ENCODE results near the gene LINGO3.
"Not testable (repeated sequence)": the region's sequence is repeated elsewhere in the genome, so short reads cannot be mapped to it uniquely, and the experiment has no call there.

The LINGO3 gene

GRCh38 chr19:2302319-2303210 lies 5.4 kb downstream of the LINGO3 start:
- no peak for DNase-seq

DNA sequence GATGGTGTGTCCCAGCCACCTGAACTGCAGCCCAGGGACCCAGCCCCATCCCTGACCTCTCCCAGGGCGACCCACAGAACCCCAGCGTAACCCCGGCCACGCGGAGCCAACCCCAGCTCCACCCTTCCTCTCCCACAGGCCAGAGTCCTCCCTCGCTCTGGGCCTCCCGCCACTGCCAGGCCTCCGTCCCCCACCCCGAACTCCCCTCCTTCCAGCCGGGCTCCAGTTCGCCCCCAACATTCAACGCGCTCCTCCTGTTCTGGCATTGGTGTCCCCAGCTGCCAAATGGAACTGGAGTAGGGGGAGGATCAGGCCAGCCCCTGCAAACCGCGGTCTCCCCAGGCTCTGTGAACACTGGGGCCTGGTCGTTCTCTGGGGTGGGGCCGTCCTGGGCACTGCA lies 7.4 kb downstream of the LINGO3 start:
- DNase-seq, result no peak

GRCh38 chr19:2296141-2296540 lies 11.8 kb downstream of the LINGO3 start:
- no peak for DNase-seq

- DNase-seq, result no peak
Measured at GRCh38 chr19:2294687-2295335, 13.1 kb downstream of the LINGO3 start.

- DNase-seq, result no peak
Measured at GRCh38 chr19:2291185-2291751, 16.7 kb downstream of the LINGO3 start.

DNA sequence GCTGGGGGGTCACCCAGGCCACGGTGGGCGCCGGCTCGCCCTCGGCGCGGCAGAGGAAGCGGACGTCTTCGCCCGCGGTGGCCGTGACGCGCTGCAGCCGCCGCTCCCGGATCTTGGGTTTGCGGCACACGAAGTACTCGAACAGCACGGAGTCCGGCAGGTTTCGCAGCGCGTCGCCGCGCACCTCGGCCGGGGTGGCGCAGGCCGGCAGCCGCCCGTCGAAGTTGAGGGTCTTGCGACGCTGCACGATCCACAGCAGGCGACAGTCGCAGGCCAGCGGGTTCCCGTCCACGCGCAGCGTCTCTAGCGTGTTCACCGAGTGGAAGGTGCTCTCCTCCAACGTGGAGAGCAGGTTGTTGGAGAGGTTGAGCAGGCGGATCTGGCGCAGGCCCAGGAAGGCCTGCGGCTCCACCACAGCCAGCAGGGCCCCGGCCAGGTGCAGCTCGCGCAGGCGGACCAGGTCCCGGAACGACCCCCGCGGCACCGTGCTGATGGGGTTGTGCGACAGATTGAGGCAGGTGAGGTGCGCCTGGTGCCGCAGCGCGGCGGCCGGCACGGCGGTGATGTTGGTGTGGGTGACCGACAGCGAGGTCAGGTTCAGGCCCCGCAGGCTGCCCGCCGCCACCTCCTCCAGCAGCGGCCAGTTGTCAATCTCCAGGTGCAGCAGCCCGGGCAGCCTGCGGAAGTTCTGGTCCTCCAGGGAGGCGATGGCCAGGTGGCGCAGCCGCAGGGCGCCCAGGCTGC lies 17.3 kb downstream of the LINGO3 start:
- no peak for DNase-seq

GRCh38 chr19:2289714-2290435 lies 18.1 kb downstream of the LINGO3 start:
- DNase-seq, result peak; percentile 66

GRCh38 chr19:2288818-2289713 lies 18.9 kb downstream of the LINGO3 start:
- DNase-seq, result no peak

- no peak for DNase-seq
Measured at GRCh38 chr19:2288338-2288817, 19.6 kb downstream of the LINGO3 start.

DNA sequence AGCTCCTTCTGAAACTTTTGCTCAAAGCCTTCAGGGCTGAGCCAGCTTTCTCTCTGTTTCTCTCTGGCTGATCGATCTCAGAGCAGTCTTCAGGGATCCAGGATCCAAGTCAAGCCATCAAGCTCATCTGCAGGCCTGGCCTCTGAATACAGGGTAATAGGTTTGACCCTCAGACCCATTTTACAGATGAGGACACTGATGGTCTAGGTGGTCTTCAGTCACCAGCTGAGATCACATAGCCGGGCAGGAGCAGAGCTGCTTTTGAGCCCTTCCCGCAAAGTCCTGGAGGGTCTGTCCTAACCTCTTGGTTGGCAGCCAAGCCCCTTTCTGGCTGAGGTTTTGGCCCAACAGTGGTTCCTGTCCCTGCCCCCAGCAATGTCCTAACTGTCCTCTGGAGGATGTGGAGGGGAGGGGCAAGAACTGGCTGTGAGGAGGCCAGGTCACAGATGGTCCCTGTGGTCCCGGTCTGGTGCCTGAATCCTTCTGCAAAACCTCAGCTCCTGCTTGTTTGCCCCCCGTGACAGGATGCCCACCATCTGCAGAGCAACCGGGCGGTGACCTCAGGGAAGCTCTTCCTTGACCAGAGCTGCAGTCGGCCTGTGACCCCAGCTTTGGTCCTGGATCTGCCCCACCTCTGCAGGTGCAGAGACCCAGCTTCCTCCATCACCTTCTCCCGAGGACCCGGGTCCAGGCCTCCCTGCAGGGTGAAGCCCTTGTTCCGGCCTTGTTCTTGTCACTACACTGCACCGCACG lies 20.2 kb downstream of the LINGO3 start:
- DNase-seq, result no peak

DNA sequence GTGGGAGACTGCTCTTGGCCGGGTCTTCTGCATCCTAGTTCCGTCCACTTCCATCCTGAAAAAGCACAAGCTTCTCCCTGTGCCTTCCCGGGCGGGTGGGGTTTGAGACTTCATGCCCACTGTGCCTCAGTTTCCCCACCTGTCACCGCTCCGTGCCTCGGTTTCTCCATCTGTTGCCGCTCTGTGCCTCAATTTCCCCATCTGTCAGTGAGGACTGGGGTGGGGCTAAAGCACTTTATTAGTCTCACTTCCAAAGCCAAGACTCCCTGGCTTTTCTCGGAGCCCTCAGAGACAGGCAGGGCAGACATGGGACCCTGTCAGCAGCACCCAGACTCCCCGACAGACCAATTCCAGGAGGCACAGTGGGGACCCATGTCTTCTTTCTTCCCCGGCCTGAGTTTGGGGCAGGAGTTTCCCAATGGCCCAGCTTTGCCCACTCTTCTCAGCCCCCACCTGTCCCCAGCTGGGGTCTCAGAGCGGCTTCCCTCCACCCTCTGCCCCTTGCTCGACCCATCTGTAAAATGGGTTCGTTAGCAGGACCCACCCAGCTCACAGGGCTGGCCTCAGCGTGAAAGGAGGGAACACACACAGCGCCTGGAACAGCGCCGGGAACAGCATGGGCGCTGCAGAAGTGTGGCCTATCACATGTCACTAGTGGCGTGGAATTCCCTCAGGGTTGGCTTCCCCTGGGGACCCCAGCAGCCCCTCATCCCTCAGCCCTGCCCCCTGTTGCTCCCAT lies 21.4 kb downstream of the LINGO3 start:
- DNase-seq, result no peak

DNA sequence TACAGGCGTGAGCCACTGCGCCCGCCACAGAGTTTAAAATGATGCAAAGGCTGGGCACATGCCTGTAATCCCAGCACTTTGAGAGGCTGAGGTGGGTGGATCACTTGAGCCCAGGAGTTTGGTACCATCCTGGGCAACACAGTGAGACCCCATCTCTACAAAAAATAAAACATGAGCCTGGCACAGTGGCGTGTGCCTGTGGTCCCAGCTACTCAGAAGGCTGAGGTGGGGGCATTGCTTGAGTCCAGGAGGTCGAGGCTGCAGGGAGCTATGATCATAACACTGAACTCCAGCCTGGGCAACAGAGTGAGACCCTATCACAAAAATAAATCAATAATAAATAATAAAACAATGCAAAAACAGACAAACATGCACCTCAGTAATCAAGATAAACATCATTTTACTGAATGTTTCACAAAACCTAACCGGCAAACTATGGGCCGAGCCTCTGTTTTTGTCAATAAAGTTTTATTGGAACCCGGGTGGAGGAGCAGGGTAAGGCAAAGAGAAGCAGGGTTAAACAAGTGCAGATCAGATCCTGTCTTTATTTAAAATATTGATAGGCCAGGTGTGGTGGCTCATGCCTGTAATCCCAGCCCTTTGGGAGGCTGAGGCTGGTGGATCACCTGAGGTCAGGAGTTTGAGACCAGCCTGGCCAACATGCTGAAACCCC lies 24.0 kb downstream of the LINGO3 start:
- no peak for DNase-seq

- DNase-seq, result no peak
Measured at GRCh38 chr19:2282862-2283237, 25.1 kb downstream of the LINGO3 start.

DNA sequence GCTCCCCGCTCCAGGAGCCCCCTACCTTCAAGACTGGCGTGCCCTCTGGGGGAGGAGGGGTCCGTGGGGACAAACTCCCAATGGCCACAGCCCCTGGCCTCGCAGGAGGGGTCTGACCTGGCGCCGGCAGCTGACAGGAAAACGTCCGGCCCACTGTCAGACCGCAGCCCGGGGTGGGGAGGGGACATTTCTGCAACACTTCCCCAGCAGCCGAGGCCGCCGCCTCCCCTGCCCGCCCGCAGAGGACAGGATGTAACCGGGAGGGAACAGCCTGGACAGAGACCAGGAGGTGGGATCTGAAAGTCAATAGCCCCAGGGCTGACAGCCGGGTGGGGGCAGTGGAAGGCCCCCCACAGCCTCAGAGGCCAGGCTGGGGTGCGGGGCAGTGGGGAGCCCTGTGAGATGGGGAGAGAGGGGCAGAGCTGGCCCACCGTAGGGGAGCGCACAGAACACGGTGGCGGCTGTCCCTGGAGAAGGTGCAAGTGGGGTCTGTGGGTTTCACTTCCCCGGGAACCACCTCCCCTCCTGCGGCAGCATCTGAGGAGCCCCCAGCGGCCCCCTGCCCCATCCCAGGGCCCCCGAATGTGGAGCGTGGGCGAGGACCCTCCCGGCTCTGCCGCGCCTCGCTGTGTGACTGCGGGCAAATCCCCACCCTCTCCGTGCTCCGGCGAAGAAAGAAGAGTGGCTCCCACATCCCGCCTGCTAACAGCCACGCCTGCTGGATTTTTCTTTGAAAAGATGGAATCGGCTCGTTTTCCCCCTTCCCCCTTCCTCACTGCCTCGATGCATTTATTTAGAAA lies 25.7 kb downstream of the LINGO3 start, which contains the start of gene PEAK3:
TSS of gene PEAK3 (minus strand) at position 114 of the 800 bp plus-strand sequence. CDS start 1,244 bp downstream, outside the sequence.
- peak; percentile 50 for DNase-seq

DNA sequence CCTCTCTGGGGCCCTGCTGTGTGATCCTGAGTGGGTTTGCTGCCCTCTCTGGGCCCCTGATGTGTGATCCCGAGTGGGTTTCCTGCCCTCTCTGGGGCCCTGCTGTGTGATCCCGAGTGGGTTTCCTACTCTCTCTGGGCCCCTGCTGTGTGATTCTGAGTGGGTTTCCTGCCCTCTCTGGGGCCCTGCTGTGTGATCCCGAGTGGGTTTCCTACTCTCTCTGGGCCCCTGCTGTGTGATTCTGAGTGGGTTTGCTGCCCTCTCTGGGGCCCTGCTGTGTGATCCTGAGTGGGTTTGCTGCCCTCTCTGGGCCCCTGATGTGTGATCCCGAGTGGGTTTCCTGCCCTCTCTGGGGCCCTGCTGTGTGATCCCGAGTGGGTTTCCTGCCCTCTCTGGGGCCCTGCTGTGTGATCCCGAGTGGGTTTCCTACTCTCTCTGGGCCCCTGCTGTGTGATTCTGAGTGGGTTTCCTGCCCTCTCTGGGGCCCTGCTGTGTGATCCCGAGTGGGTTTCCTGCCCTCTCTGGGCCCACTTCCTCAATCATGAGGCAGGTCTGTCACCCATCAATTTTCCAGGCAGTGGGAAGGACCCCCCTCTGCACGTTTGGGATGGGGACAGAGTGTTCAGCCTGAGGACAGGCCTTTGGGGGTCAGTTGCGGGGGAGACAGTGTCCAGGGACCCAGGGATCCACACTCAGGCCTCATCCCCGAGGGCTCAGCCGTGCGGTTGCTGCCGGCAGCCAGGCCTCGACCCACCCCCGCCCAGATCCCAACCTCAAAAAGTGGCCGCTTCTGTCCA lies 26.5 kb downstream of the LINGO3 start:
- not testable (repeated sequence) for DNase-seq

GRCh38 chr19:2280633-2281264 lies 27.2 kb downstream of the LINGO3 start:
- no peak for DNase-seq
